ENCODE measurements around the gene ADAMTS9.

ADAMTS9 gene

GRCh38 chr3:64536166-64536565 is 151.6 kb downstream of the ADAMTS9 start:
- no peak for DNase-seq (ENCODE audit: low read depth)

GRCh38 chr3:64533617-64534317 is 154.0 kb downstream of the ADAMTS9 start:
- peak; percentile 91 for DNase-seq (ENCODE audit: low read depth)

- peak; percentile 38 for DNase-seq (ENCODE audit: low read depth)
Observed at GRCh38 chr3:64530434-64531049, 157.3 kb downstream of the ADAMTS9 start.

- DNase-seq (ENCODE audit: low read depth) = no peak
Observed at GRCh38 chr3:64523324-64523723, 164.5 kb downstream of the ADAMTS9 start.

GRCh38 chr3:64520334-64520733 is 167.5 kb downstream of the ADAMTS9 start:
- DNase-seq (ENCODE audit: low read depth) = no peak

- DNase-seq (ENCODE audit: low read depth) = peak; percentile 80
Observed at GRCh38 chr3:64518950-64519349, 168.8 kb downstream of the ADAMTS9 start.

GRCh38 chr3:64518496-64518895 is 169.3 kb downstream of the ADAMTS9 start:
- no peak for DNase-seq (ENCODE audit: low read depth)

- DNase-seq (ENCODE audit: low read depth) = no peak
Observed at GRCh38 chr3:64514889-64515288, 172.9 kb downstream of the ADAMTS9 start.

GRCh38 chr3:64509206-64509605 is 178.6 kb downstream of the ADAMTS9 start:
- DNase-seq (ENCODE audit: low read depth) = no peak

GRCh38 chr3:64508140-64508539 is 179.7 kb downstream of the ADAMTS9 start:
- DNase-seq (ENCODE audit: low read depth) = no peak

GRCh38 chr3:64506255-64506654 is 181.5 kb downstream of the ADAMTS9 start:
- no peak for DNase-seq (ENCODE audit: low read depth)

GRCh38 chr3:64505419-64505818 is 182.4 kb downstream of the ADAMTS9 start:
- DNase-seq (ENCODE audit: low read depth) = no peak

GRCh38 chr3:64502284-64502683 is 185.5 kb downstream of the ADAMTS9 start:
- peak; percentile 88 for DNase-seq (ENCODE audit: low read depth)

- DNase-seq (ENCODE audit: low read depth) = peak; percentile 97
Observed at GRCh38 chr3:64501298-64501906, 186.4 kb downstream of the ADAMTS9 start.

GRCh38 chr3:64496786-64497490 is 190.9 kb downstream of the ADAMTS9 start:
- DNase-seq (ENCODE audit: low read depth) = no peak

GRCh38 chr3:64495781-64496334 is 191.9 kb downstream of the ADAMTS9 start:
- DNase-seq (ENCODE audit: low read depth) = no peak

GRCh38 chr3:64495121-64495780 is 192.5 kb downstream of the ADAMTS9 start:
- DNase-seq (ENCODE audit: low read depth) = no peak

- DNase-seq (ENCODE audit: low read depth) = no peak
Observed at GRCh38 chr3:64494526-64494925, 193.3 kb downstream of the ADAMTS9 start.

GRCh38 chr3:64493149-64493548 is 194.7 kb downstream of the ADAMTS9 start:
- DNase-seq (ENCODE audit: low read depth) = no peak

- no peak for DNase-seq (ENCODE audit: low read depth)
Observed at GRCh38 chr3:64491843-64492242, 196.0 kb downstream of the ADAMTS9 start.

GRCh38 chr3:64490180-64490724 is 197.5 kb downstream of the ADAMTS9 start:
- DNase-seq (ENCODE audit: low read depth) = no peak

All from iris pigment epithelial cell (primary cell).